ENCODE results near the gene BAIAP2L2.

The BAIAP2L2 gene

DNA sequence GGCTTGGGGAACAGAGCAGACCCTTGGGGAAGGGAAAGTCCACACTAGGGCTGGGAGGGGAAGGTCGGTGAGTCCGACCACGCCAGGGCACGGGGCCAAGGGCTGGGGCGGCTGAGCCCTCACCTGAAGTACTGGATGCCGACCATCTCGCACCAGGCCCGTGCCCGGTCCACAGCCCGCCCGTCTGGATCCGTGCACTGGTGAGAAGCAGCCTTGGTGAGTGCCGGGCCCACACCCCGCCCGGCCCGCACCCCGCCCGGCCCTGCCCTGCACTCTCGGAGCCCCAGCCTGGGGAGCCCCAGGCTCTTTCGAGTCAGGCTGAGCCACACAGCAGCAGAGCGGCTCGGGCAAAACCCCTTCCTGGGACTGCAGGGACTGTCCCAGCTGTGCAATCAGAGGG, 1.9 kb upstream of the BAIAP2L2 start:
- TF ChIP-seq, protein P1, sequence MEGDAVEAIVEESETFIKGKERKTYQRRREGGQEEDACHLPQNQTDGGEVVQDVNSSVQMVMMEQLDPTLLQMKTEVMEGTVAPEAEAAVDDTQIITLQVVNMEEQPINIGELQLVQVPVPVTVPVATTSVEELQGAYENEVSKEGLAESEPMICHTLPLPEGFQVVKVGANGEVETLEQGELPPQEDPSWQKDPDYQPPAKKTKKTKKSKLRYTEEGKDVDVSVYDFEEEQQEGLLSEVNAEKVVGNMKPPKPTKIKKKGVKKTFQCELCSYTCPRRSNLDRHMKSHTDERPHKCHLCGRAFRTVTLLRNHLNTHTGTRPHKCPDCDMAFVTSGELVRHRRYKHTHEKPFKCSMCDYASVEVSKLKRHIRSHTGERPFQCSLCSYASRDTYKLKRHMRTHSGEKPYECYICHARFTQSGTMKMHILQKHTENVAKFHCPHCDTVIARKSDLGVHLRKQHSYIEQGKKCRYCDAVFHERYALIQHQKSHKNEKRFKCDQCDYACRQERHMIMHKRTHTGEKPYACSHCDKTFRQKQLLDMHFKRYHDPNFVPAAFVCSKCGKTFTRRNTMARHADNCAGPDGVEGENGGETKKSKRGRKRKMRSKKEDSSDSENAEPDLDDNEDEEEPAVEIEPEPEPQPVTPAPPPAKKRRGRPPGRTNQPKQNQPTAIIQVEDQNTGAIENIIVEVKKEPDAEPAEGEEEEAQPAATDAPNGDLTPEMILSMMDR (IDR thresholded peaks at IDR 0.05; ENCODE audit: low read length, missing control alignments): no peak
- DNase-seq (ENCODE audit: low read depth): no peak
- H3K4me3 ChIP-seq (replicated peaks; ENCODE audit: low read depth, low read length): no peak overlapping the region

DNA sequence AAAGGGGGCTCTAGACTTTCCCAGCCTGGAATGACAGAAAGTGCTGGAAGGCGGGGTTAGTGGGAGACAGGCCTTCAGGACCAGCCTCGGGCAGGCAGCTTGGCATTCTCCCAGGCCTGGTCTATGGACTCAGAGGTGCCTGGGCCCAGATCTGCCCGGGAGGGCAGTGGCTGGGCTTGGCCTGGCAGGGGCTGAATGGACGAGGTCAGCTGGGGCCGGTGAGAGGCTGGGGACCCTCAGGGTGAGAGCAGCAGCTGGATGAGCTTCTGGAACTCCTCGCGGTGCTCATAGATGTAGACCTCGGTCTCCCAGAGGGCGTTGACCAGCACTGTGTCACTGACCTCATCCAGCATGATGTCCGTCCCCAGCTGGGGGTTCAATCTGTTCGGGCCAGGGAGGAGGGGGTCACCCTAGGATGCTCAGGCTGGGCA, 1.5 kb upstream of the BAIAP2L2 start:
- TF ChIP-seq, protein P1 (IDR thresholded peaks at IDR 0.05; ENCODE audit: low read length, missing control alignments): no peak
- H3K4me3 ChIP-seq (replicated peaks; ENCODE audit: low read depth, low read length): no peak overlapping the region
- DNase-seq (ENCODE audit: low read depth): no peak

GRCh38 chr22:38110863-38111852, 674 bp upstream of the BAIAP2L2 start:
- no peak overlapping the region for H3K4me3 ChIP-seq (replicated peaks; ENCODE audit: low read depth, low read length)
- no peak for DNase-seq (ENCODE audit: low read depth)
- TF ChIP-seq, protein P1 (IDR thresholded peaks at IDR 0.05; ENCODE audit: low read length, missing control alignments): no peak

DNA sequence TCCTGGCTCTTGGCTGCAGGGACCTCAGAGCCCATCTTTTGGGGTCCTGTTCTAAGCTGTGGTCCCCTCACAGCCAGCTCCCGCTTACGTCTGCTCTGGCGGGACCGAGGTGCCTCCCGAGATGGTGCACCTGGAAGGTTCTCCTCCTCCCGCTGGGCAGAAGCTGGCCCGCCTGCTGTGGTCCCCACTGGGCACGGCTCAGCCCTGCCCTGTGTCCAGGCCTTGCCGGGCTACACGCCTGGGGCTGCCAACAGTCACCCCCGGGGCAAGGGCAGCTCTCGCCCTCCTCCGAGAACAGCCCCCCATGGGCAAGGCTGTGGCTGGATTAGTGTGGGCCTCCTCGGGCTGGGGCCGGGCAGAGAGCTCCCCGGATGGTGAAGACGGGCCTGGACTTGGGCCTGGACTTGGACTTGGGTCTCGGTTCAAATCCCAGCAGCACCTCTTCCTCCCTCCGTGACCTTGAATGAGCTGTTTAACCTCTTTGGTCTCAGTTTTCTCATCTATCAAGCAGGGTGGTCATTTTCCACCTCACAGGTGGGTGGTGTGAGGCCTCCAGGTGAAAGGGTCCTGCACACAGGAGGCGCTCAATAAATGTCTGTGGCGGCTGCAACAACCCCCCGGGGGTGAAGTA, 998 bp downstream of the BAIAP2L2 start:
- TF ChIP-seq, protein P1 (IDR thresholded peaks at IDR 0.05; ENCODE audit: low read length, missing control alignments): no peak
- DNase-seq (ENCODE audit: low read depth): no peak
- H3K4me3 ChIP-seq (replicated peaks; ENCODE audit: low read depth, low read length): no peak overlapping the region

- no peak overlapping the region for H3K4me3 ChIP-seq (replicated peaks; ENCODE audit: low read depth, low read length)
- TF ChIP-seq, protein P1 (IDR thresholded peaks at IDR 0.05; ENCODE audit: low read length, missing control alignments): no peak
- no peak for DNase-seq (ENCODE audit: low read depth)
Observed at GRCh38 chr22:38108561-38109319, 1.7 kb downstream of the BAIAP2L2 start.

DNA sequence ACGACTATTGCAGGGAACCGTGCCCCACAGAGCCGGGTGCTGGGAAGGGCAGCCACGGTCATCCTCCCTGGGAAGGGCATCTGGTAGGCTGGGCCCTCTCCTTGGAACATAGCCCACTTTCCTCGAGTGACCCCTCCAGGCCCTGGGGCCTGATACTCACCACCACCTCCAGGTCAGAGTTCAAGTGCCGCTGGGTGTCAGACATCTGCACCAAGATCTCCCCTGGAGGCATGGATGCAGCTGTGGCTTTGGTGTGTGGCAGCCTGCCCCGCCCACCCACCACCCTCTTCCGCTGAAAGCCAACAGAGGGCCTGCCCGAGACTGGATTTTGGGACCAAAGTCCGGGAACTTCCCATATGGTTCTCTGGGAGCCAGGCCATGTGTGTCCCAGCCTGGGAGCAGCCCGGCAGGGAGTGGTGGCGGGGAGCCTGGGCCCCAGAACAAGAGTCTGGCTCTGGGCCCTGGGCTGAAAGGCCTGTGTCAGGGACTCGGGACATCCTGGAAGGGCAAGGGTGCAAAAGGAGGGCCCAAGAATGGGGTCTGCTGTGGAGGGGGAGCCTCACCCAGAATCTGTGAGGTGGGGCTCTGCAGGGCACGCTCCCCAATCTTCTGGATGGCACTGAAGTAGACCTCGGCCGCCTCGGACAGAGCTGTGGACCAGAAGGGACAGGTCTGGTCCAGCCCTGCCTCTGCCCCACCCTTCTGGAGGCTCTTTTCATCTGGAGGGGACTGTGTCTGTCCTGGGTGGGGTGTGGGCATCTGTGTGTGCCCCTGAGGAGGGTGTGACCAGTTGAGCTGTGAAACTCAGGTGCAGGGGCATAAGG, 2.6 kb downstream of the BAIAP2L2 start:
- TF ChIP-seq, protein P1 (IDR thresholded peaks at IDR 0.05; ENCODE audit: low read length, missing control alignments): no peak
- no peak for DNase-seq (ENCODE audit: low read depth)
- H3K4me3 ChIP-seq (replicated peaks; ENCODE audit: low read depth, low read length): no peak overlapping the region

Measured in fibroblast of pulmonary artery (primary cell).